Keratinocyte (primary cell): ENCODE data around the gene RTN3. TPM values are rescaled to one million over a fixed set of nuclear protein-coding genes. Genes with fewer than 3 reads are reported as not detected.

Experiments
- DNase-seq: peaks from one replicate; pipeline ENCODE4 v3.0.0-alpha.2; 2011; ENCODE audit warnings: low read depth, missing footprints, low spot score
- FAIRE-seq: peaks from 2 replicates; lab custom pipeline; 2011; peaks lifted over from hg19 to GRCh38; lab: Jason Lieb, UNC
- H2AFZ ChIP-seq: 2 replicates; pipeline ENCODE4 v1.6.0; 2012; ENCODE audit warnings: low read length, control low read depth, inconsistent platforms; ENCODE audit not compliant: control insufficient read depth
- H3K27ac ChIP-seq: 2 replicates; pipeline ENCODE4 v1.5.1; 2011; ENCODE audit warnings: low read length; ENCODE audit not compliant: control insufficient read depth, insufficient read depth
- H3K27me3 ChIP-seq: 3 replicates; pipeline ENCODE4 v1.6.0; 2011; ENCODE audit warnings: low read length; ENCODE audit not compliant: control insufficient read depth, insufficient read depth; ENCODE audit errors: extremely low read depth
- H3K36me3 ChIP-seq, 2 experiments: 2 replicates in 1 of 2; 3 replicates in 1 of 2; pipeline ENCODE4 v1.5.1; 2011; ENCODE audit warnings: low read length in 2 of 2, mild to moderate bottlenecking in 1 of 2; ENCODE audit not compliant: control insufficient read depth in 2 of 2, insufficient read depth in 2 of 2; ENCODE audit errors: extremely low read depth in 1 of 2
- H3K4me1 ChIP-seq: 3 replicates; pipeline ENCODE4 v1.5.1; 2011; ENCODE audit warnings: low read length; ENCODE audit not compliant: control insufficient read depth, insufficient read depth; ENCODE audit errors: extremely low read depth
- H3K4me2 ChIP-seq: 3 replicates; pipeline ENCODE4 v1.6.0; 2011; ENCODE audit warnings: low read depth, low read length; ENCODE audit not compliant: control insufficient read depth, insufficient read depth; ENCODE audit errors: extremely low read depth
- H3K4me3 ChIP-seq, 3 experiments: fragments of 200-600 bp in 1 of 3; sonication (generic) in 1 of 3; 2 replicates in 2 of 3; 3 replicates in 1 of 3; pipeline ENCODE4 v1.5.1; 2011 to 2016; ENCODE audit warnings: low read length in 3 of 3, mild to moderate bottlenecking in 3 of 3, control low read depth in 2 of 3, inconsistent platforms in 1 of 3, low read depth in 1 of 3, mixed read lengths in 1 of 3, mixed run types in 1 of 3, moderate library complexity in 1 of 3; ENCODE audit not compliant: control insufficient read depth in 2 of 3, insufficient read depth in 2 of 3; ENCODE audit errors: extremely low read depth in 1 of 3
- H3K79me2 ChIP-seq: 2 replicates; pipeline ENCODE4 v1.6.0; 2012; ENCODE audit warnings: low read length; ENCODE audit not compliant: control insufficient read depth, insufficient read depth
- H3K9ac ChIP-seq: 3 replicates; pipeline ENCODE4 v1.6.0; 2011; ENCODE audit warnings: low read length; ENCODE audit not compliant: control insufficient read depth, insufficient read depth; ENCODE audit errors: extremely low read depth
- H3K9me1 ChIP-seq: 3 replicates; pipeline ENCODE4 v1.6.0; 2011; ENCODE audit warnings: low read length; ENCODE audit not compliant: control insufficient read depth, insufficient read depth; ENCODE audit errors: extremely low read depth
- H3K9me3 ChIP-seq: 2 replicates; pipeline ENCODE4 v1.5.1; 2012; ENCODE audit warnings: low read depth, low read length; ENCODE audit not compliant: control insufficient read depth
- H4K20me1 ChIP-seq: 3 replicates; pipeline ENCODE4 v1.6.0; 2011; ENCODE audit warnings: low read length; ENCODE audit not compliant: control insufficient read depth, insufficient read depth; ENCODE audit errors: extremely low read depth
- EZH2 ChIP-seq: IDR thresholded peaks from one replicate; pipeline ENCODE4 v1.6.1; 2012; ENCODE audit warnings: inconsistent platforms, mild to moderate bottlenecking, low read length, moderate library complexity
- dilution Hi-C: fragments of 300-500 bp; cut with MboI; formaldehyde crosslinking; loops from one replicate; pipeline ENCODE4 v1.7.0; 2020; ENCODE audit warnings: low sequenced_read_pairs; ENCODE audit not compliant: extremely low pct_ligation_motif_present
- polyA plus RNA-seq, 5 experiments: library from polyadenylated mRNA; depleted of rRNA in 3 of 5; stranded (reverse) in 3 of 5; stranded (forward) in 1 of 5; unstranded in 1 of 5; fragments of >200 nt; gene quantifications; 1 replicate in 1 of 5; 2 replicates in 3 of 5; 3 replicates in 1 of 5; pipeline versions ENCODE4 v1.2.1 to v1.2.3, GENCODE V29; 2011 to 2012; ENCODE audit warnings: missing spikeins in 2 of 5, low read depth in 1 of 5, low replicate concordance in 1 of 5
- TF ChIP-seq, protein P1 (sequence below), 3 experiments: IDR thresholded peaks in 1 of 3; conservative IDR thresholded peaks in 1 of 3; optimal IDR thresholded peaks in 1 of 3; 2 replicates in 2 of 3; 3 replicates in 1 of 3; pipeline versions ENCODE3 to v1.5.1; 2011; ENCODE audit warnings: low read length in 3 of 3, mild to moderate bottlenecking in 3 of 3, moderate library complexity in 2 of 3, control low read depth in 1 of 3, inconsistent platforms in 1 of 3; ENCODE audit not compliant: insufficient read depth in 2 of 3; ENCODE audit errors: extremely low read depth in 1 of 3

Gene RTN3
- polyA plus RNA-seq, 1 donor (not counting 4 experiments of a cell fraction or from before 2014, with no cell fraction given) = 50.8 TPM

DNA sequence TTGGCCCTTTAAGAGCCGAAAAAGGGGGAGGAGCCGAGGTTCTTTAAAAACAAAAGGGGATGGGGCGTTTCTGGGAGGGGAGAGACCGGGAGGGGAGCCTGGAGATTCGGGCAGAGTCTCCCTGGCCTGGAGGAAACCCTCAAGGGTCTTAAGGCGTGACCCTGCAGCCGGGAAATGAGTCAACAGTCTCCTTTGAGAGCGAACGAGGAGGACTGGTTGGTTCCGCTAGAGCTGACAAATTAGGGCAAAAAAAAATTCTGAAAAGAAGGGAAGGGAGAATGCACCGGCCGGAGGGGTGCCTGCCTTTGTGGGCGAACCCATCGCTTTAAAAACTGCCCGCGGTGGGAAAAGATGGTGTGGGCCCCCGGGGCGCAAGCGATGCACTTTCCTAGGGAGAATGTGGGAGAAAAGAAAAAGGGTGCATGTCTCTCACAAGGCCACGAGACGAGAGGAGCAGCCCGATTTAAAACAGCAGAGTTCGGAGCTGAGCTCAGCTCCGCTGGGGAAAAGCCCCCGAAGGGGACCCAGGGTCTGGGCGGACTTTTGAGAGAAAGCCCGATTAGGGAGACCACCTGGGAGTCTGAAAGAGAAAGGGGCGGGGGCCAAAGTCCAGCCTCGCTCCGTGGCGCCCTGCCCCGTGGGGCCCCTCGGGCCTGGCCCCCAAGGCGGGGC lies 86.4 kb downstream of the RTN3 start:
- H3K4me3 ChIP-seq = peak overlapping the region; percentile 56 to 92 (median 91)
- DNase-seq (peak; percentile 41), FAIRE-seq (no peak)
- peak overlapping the region; percentile 54 for H3K27ac ChIP-seq
- H3K9me3 ChIP-seq = no peaks in the 10 kb centered on the region
- H3K27me3 ChIP-seq = no peaks in the 10 kb centered on the region
- no peaks in the 10 kb centered on the region for H3K9me1 ChIP-seq
- no peak for TF ChIP-seq EZH2
- TF ChIP-seq, protein P1, sequence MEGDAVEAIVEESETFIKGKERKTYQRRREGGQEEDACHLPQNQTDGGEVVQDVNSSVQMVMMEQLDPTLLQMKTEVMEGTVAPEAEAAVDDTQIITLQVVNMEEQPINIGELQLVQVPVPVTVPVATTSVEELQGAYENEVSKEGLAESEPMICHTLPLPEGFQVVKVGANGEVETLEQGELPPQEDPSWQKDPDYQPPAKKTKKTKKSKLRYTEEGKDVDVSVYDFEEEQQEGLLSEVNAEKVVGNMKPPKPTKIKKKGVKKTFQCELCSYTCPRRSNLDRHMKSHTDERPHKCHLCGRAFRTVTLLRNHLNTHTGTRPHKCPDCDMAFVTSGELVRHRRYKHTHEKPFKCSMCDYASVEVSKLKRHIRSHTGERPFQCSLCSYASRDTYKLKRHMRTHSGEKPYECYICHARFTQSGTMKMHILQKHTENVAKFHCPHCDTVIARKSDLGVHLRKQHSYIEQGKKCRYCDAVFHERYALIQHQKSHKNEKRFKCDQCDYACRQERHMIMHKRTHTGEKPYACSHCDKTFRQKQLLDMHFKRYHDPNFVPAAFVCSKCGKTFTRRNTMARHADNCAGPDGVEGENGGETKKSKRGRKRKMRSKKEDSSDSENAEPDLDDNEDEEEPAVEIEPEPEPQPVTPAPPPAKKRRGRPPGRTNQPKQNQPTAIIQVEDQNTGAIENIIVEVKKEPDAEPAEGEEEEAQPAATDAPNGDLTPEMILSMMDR (optimal IDR thresholded peaks at IDR 0.05 in 1 of 3, IDR thresholded peaks at IDR 0.05 in 1 of 3, conservative IDR thresholded peaks at IDR 0.05 in 1 of 3; ENCODE audit: extremely low read depth in 1 of 3, insufficient read depth in 2 of 3, low read length in 3 of 3) = no peak
- peaks cover 3% of the 10 kb centered on the region for H3K79me2 ChIP-seq
- peak overlapping the region; percentile 91 for H3K4me2 ChIP-seq
- dilution Hi-C loops = no loop called here
- H2AFZ ChIP-seq = peak overlapping the region; percentile 58
- H3K9ac ChIP-seq = peak overlapping the region; percentile 73
- H3K4me1 ChIP-seq = peaks cover 8% of the 10 kb centered on the region
- H4K20me1 ChIP-seq = peaks cover 5% of the 10 kb centered on the region
- no peaks in the 10 kb centered on the region for H3K36me3 ChIP-seq

DNA sequence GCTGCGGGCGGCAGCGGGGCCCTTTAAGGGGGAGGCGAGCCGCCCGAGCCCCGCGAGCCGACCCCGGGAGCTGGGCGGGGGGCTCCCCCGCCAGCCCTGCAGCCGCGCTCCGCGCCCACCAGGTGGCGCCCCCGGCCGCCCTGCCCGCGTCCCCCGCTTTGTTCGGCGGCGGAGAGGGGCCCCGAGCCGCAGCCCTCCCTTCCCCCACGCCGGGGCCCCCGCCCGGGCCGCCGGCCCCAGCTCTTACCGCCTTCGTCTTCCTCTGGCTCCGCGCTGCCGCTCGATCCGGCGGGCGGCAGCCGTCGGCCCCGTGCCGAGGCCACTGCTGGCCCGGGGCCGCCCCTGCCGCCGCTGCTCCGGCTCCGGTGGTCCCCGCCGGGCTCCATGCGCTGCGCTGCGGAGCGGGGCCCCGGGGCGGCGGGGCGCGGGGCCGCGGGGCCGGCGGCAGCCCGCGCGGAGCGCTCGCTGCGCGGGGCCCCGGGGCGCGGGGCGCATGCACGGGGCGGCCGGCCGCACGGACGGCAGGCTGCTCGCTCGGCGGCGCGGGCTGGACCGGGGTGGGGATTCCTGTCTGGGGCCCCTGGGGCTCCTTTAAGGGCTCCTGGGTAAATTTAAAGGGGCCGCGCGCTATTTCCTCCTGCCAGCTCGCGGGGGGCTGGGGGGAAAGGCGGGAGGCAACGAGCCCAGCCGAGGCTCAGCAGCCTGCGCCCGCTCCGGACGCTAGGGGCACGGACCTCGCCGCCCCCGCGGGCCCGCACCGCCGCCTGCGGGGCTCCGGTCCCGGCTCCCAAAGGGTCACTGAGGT lies 87.1 kb downstream of the RTN3 start, which contains the start of gene ZFTA:
ZFTA (minus strand) TSS at position 539 of the 805 bp plus-strand sequence; CDS start at position 386, 153 bp downstream.
- peaks cover 5% of the 10 kb centered on the region for H4K20me1 ChIP-seq
- H3K4me3 ChIP-seq = peak within 1 kb of the TSS; percentile 56 to 92 (median 91)
- H3K79me2 ChIP-seq = peaks cover 3% of the 10 kb centered on the region
- no peaks in the 10 kb centered on the region for H3K27me3 ChIP-seq
- no peaks in the 10 kb centered on the region for H3K9me3 ChIP-seq
- H3K9me1 ChIP-seq = no peaks in the 10 kb centered on the region
- peak within 1 kb of the TSS; percentile 73 for H3K9ac ChIP-seq
- dilution Hi-C loops = no loop called here
- peak within 1 kb of the TSS; percentile 91 for H3K4me2 ChIP-seq
- peak within 1 kb of the TSS; percentile 54 for H3K27ac ChIP-seq
- no peaks in the 10 kb centered on the region for H3K36me3 ChIP-seq
- DNase-seq = no peak
- peak within 1 kb of the TSS; percentile 58 for H2AFZ ChIP-seq
- FAIRE-seq = no peak
- H3K4me1 ChIP-seq = peaks cover 8% of the 10 kb centered on the region
- TF ChIP-seq, protein P1 (optimal IDR thresholded peaks at IDR 0.05 in 1 of 3, IDR thresholded peaks at IDR 0.05 in 1 of 3, conservative IDR thresholded peaks at IDR 0.05 in 1 of 3; ENCODE audit: extremely low read depth in 1 of 3, insufficient read depth in 2 of 3, low read length in 3 of 3) = peak in 2 of 3 experiments; percentile 50 to 72
- TF ChIP-seq EZH2 = no peak
